ENCODE data around the gene EPHA6. TPM values are rescaled to one million over a fixed set of nuclear protein-coding genes. Genes with fewer than 3 reads are reported as not detected.

The EPHA6 gene
- total RNA-seq, 1 experiment from 2014 or later, result 0.61 TPM

- peaks cover 0 to 12% (median 5%) of the 10 kb centered on the region in 3 experiments; a peak in 3 of 7 replicates for H3K36me3 Mint-ChIP-seq (ENCODE audit: insufficient read depth in 1 of 3, low read depth in 3 of 3)
- no peak overlapping the region for H2BK12ac ChIP-seq (ENCODE audit: insufficient read length, low read depth, low read length)
- no peaks in the 10 kb centered on the region for H3K79me1 ChIP-seq (ENCODE audit: insufficient read depth, low read depth, low read length, poor library complexity, severe bottlenecking)
- H3K4me3 Mint-ChIP-seq, result no peak overlapping the region
- no peaks in the 10 kb centered on the region for H3K9me3 ChIP-seq (ENCODE audit: control insufficient read depth, low read depth, low read length)
- no peak for DNase-seq
- H2BK120ac ChIP-seq (ENCODE audit: low read depth, low read length, poor library complexity, severe bottlenecking), result no peak overlapping the region
- H3K27ac Mint-ChIP-seq, result no peak overlapping the region
- no peak overlapping the region for H3K23ac ChIP-seq (ENCODE audit: insufficient read length, low read depth, low read length)
- H2BK20ac ChIP-seq (ENCODE audit: low read depth, low read length, poor library complexity, severe bottlenecking), result no peak overlapping the region
- TF ChIP-seq, protein P1, sequence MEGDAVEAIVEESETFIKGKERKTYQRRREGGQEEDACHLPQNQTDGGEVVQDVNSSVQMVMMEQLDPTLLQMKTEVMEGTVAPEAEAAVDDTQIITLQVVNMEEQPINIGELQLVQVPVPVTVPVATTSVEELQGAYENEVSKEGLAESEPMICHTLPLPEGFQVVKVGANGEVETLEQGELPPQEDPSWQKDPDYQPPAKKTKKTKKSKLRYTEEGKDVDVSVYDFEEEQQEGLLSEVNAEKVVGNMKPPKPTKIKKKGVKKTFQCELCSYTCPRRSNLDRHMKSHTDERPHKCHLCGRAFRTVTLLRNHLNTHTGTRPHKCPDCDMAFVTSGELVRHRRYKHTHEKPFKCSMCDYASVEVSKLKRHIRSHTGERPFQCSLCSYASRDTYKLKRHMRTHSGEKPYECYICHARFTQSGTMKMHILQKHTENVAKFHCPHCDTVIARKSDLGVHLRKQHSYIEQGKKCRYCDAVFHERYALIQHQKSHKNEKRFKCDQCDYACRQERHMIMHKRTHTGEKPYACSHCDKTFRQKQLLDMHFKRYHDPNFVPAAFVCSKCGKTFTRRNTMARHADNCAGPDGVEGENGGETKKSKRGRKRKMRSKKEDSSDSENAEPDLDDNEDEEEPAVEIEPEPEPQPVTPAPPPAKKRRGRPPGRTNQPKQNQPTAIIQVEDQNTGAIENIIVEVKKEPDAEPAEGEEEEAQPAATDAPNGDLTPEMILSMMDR (conservative IDR thresholded peaks at IDR 0.05), result no peak
- H3K4ac ChIP-seq (ENCODE audit: low read depth, low read length), result no peak overlapping the region
- H2AFZ ChIP-seq (ENCODE audit: low read length), result no peak overlapping the region
- H3K4me1 Mint-ChIP-seq, result peaks cover 13 to 22% of the 10 kb centered on the region in 2 experiments
- no peak overlapping the region for H3T11ph ChIP-seq (ENCODE audit: low read length)
- H3K27me3 Mint-ChIP-seq (ENCODE audit: low read depth), result no peaks in the 10 kb centered on the region
- no peak overlapping the region for H4K5ac ChIP-seq (ENCODE audit: insufficient read length, low read depth, low read length)
- no peak overlapping the region for H4K8ac ChIP-seq (replicated peaks; ENCODE audit: insufficient read length, low read depth, low read length)
- no peak overlapping the region for H3K9ac ChIP-seq (ENCODE audit: extremely low read depth, insufficient read length, low read length)
- peaks cover 3 to 11% of the 10 kb centered on the region in 2 experiments; a peak in 4 of 5 replicates for H3K9me3 Mint-ChIP-seq
- no peak overlapping the region for H3K56ac ChIP-seq (ENCODE audit: insufficient read length, low read depth, low read length)
- H3K18ac ChIP-seq (ENCODE audit: insufficient read length, low read depth, low read length), result no peak overlapping the region
- no peaks in the 10 kb centered on the region for H3K79me2 ChIP-seq (ENCODE audit: insufficient read depth, low read length)
- peaks cover 2% of the 10 kb centered on the region; the same call in 1 of the 2 replicates for H3K4me1 ChIP-seq (ENCODE audit: insufficient read depth, low read length)
- no peak overlapping the region for H4K91ac ChIP-seq (ENCODE audit: insufficient read length, low read depth, low read length)
- H2BK5ac ChIP-seq (ENCODE audit: insufficient read length, low read length), result no peak overlapping the region
- WGBS (ENCODE audit: extremely low coverage, insufficient read length, low lambda C conversion rate), result no CpG with 5 or more reads among the region's 3 CpGs
- H3K23me2 ChIP-seq (ENCODE audit: insufficient read length, low read depth, low read length, poor library complexity, severe bottlenecking), result no peaks in the 10 kb centered on the region
- H3K14ac ChIP-seq (ENCODE audit: insufficient read depth, low read length), result no peak overlapping the region
- H3K27ac ChIP-seq (ENCODE audit: insufficient read length, low read depth, low read length), result no peak overlapping the region
- H4K20me1 ChIP-seq (ENCODE audit: control insufficient read depth, insufficient read depth, insufficient read length), result no peaks in the 10 kb centered on the region
- H3K27me3 ChIP-seq (ENCODE audit: insufficient read depth, low read length), result no peaks in the 10 kb centered on the region
- H3K4me2 ChIP-seq (ENCODE audit: insufficient read depth, insufficient read length, low read length), result no peak overlapping the region
- H2AK5ac ChIP-seq (ENCODE audit: insufficient read length, low read length), result no peak overlapping the region
- H2BK15ac ChIP-seq (ENCODE audit: low read depth, low read length), result no peak overlapping the region
These were observed 416.1 kb downstream of the EPHA6 start for GRCh38 chr3:97230486-97230885.
